HG02938 (cell line): ENCODE results near the gene APBA2.

Source experiments
- ATAC-seq: cut with Tn5 transposase; IDR thresholded peaks from one replicate; pipeline ENCODE4 v1.9.1; 2021; ENCODE audit warnings: mild to moderate bottlenecking, moderate library complexity; ENCODE audit not compliant: unreplicated experiment

Gene APBA2

DNA sequence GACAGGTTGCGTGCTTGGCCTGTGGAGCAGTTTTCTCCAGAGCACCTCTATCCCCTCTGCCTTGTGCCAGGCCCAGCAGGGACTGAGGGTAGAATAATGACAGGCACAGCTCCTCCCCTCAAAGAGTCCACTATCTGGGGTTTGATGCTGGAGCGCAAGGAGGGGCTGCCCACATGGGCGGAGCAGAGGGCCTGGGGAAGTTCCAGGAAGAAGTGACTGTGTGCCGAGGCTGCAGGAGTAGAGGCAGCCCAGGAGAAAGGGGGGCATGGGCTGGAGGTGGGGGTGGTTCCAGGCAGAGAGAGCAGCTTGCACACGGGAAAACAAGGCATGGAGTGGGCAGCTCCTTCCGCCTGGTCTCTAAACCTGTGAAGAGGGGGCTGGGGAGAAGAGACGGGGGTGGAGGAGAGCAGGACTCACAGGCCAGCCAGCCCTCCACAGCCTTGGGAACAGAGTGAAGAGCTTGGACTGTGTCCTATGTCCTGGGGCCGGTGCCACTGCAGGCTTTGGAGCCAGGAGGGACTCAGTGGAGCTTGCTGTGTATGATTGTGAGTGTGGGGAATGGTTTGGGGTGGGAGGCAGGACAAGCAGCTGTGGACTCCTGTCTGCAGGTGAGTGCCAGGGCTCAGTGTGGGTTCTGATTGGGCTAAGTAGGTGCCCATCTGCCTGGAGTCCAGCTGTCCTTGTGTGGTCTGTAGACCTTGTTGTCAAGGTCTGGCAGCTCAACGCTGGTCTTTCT is 48.1 kb downstream of the APBA2 start:
- no peak for ATAC-seq

DNA sequence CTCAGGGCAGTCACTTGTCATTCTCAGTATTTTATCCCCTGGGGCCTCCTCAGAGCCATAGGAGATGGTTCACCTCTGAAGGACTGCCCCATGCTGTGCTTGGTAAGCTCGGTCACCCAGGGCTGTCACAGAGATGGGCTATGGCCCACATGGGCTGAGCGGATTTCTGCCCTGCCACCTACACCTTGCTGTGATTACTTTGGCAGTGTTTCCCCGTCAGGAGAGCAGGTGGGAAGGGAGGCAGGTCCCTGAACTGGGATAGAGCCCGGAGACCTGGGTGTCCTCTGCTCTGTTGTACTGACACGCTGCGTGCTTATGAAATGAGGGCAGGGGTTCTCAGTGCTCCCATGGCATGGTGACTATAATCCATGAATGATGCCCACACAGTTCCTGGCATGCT is 48.9 kb downstream of the APBA2 start:
- no peak for ATAC-seq

GRCh38 chr15:28935316-28935715 is 49.5 kb downstream of the APBA2 start:
- no peak for ATAC-seq

- no peak for ATAC-seq
Measured at GRCh38 chr15:28936081-28936480, 50.3 kb downstream of the APBA2 start.

DNA sequence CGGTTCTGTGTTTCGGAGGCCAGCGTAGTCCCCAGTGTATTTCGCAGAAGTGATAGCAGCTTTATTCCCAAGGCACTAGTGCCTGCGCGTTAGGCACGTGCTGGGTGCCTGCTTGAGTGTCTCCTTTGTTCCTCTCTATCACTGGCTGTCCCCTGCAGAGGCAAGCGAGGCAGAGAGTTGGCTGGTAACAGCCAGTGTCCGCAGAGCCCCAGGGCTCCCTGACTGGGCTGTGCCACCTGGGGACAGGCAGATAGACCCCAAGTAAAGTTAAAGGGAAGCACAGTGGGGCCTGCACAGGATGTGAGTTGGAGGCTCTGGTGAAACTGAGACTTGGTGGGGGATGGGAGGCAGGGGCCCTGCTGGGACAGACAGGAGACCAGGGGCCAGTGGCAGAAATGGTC is 50.7 kb downstream of the APBA2 start:
- no peak for ATAC-seq

GRCh38 chr15:28937271-28937670 is 51.5 kb downstream of the APBA2 start:
- no peak for ATAC-seq

DNA sequence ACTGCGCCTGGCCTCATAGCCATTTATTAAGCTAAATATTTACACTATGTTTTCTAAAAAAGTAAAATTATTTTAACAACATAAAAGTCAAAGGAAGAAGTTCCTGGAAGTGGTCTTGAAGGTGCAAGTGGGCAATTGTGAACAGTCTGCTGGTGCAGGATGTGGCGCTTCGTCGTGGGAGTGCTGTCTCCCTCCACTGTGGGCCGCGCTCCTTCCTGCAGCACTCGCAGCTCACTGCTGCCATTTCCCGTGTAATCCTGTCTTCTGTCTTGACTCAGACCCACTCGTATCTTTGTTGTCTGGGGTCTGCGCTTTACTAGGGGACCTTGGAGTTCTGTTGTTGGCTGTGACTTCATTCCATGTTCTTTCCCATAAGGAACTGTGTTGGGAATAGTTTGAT is 56.3 kb downstream of the APBA2 start:
- no peak for ATAC-seq

GRCh38 chr15:28942571-28942970 is 56.8 kb downstream of the APBA2 start:
- ATAC-seq = no peak

DNA sequence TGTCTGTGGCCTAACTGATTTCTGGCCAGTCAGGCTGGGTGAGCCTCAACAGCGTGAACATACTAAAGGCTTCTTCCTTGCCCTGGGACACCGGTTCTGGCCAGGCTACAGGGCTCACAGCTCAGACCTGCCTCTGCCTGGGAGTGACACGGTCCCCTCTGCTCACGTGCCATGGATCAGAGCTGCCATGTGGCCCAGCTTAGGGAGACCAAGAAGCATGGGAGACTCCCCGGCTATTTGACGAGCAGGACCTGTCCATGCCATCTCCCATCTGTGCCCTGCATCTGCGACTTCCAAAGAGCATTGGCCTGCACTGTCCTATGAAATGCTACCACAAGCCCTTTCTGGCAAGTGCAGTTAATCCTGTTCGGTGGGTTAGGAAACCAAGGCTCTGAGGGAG is 57.4 kb downstream of the APBA2 start:
- ATAC-seq = no peak

DNA sequence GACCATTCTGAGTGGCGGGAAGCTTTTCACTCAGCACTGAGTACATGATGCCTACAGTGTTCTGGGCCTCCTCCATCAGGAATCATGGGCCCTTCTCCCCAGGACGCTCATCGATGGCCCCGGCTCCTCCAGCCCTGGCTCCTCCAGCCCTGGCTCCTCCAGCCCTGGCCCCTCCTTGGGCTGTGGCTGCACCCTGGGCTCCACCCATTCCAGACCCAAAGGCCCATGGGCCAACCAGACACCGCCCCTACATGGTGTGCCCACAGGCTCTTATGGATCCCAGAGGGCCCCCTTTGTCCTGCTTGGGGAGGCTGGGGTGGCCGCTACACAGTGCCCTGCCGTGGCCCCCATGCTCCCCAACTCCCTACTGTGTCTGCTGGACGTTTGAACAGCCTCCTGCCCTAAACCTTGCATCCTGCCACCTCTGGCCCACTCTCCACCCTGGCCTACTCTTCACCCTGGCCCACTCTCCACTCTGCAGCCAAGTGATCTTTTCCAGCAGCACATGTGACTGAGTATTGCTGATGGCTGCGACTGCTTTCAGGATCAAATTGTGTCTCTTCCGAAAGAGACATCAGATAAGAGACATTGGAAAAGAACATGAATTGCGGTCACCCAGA is 57.9 kb downstream of the APBA2 start:
- ATAC-seq = no peak

- no peak for ATAC-seq
Measured at GRCh38 chr15:28944286-28944685, 58.5 kb downstream of the APBA2 start.

DNA sequence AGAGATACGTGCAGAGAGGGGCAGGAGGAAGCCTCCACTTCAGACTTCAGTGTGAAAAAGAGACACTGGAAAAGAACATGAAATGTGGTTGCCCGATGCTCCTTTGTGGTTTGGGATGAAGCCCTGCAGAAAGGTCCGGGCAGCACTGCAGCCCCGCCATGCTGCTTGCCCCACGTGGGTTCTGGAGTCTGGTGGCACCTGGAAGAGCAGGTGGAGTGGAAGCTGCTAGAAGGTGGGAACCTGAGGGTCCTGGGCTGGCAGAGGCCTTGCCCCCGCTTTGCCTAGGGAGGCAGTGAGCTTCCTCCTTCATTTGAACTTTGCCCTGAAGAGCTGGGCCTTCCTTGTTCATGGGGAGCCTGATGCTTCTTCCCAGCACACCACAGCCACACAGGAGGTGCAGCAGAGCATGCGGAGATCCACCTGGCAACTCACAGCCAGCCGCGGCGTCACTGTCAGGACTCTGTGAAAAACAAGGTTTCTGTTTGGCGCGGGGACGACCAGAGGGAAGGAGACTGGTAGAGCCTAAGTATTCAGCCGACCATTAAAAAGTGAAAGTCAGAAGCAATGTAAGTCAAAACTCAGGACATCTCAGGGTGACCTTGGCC is 59.0 kb downstream of the APBA2 start:
- ATAC-seq = no peak

GRCh38 chr15:28945626-28946230 is 60.0 kb downstream of the APBA2 start:
- no peak for ATAC-seq

- no peak for ATAC-seq
Measured at GRCh38 chr15:28946803-28947202, 61.0 kb downstream of the APBA2 start.

- no peak for ATAC-seq
Measured at GRCh38 chr15:28947221-28947674, 61.5 kb downstream of the APBA2 start.

DNA sequence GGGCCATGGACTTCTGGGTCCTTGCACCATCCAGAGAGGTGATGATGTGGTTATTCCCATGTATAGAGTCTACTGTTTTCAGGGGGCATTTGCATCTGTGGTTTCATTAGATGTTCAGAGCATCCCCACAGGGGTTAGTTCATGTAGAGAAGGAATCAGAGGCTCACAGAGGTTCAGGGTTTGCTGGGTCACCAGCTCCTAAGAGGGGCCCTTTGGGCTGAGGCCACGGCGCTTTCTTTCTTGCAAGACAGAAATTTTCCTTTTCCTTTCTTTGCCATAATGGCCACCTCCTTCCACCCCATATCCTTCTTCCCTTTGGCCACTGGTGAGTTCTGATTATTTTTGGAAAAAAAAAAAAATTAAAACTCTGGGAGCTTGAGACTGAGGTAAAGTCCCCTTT is 62.3 kb downstream of the APBA2 start:
- no peak for ATAC-seq

GRCh38 chr15:28950916-28951315 is 65.1 kb downstream of the APBA2 start:
- ATAC-seq = no peak

- no peak for ATAC-seq
Measured at GRCh38 chr15:28952666-28953491, 67.1 kb downstream of the APBA2 start.

- no peak for ATAC-seq
Measured at GRCh38 chr15:28953573-28954195, 67.9 kb downstream of the APBA2 start.

- ATAC-seq = no peak
Measured at GRCh38 chr15:28954466-28955159, 68.8 kb downstream of the APBA2 start.
